H7 (cell line): Measurements from ENCODE around the gene LIN7C. TPM values are rescaled to one million over a fixed set of nuclear protein-coding genes. Genes with fewer than 3 reads are reported as not detected.

Experiments
- DNase-seq: peaks from one replicate; pipeline ENCODE4 v3.0.0; 2012
- H3K27me3 ChIP-seq: 2 replicates; pipeline ENCODE4 v1.6.0; 2011; ENCODE audit warnings: mild to moderate bottlenecking, low read length; ENCODE audit not compliant: control insufficient read depth, insufficient read depth
- H3K36me3 ChIP-seq: replicated peaks from 2 replicates; pipeline ENCODE4 v1.5.1; 2011; ENCODE audit warnings: low read length; ENCODE audit not compliant: control insufficient read depth, insufficient read depth
- H3K4me3 ChIP-seq: 2 replicates; pipeline ENCODE4 v1.5.1; 2011; ENCODE audit warnings: low read depth, mild to moderate bottlenecking, control low read depth, low read length, moderate library complexity; ENCODE audit not compliant: insufficient read depth
- total RNA-seq: library from RNA; depleted of rRNA; stranded (reverse); fragments of >200 nt; shearing (Covaris generic); gene quantifications from 2 replicates; pipeline ENCODE4 v1.2.3, GENCODE V29; 2014

Gene LIN7C
- total RNA-seq, 1 experiment from 2014 or later = 36.3 TPM

GRCh38 chr11:27470166-27470565 is 36.4 kb downstream of the LIN7C start:
- Histone ChIP-seq H3K36me3 (no peaks in the 10 kb centered on the region; the same call in 1 of the 2 replicates), H3K4me3 (peak overlapping the region; percentile 89), H3K27me3 (no peaks in the 10 kb centered on the region)
- no peak for DNase-seq

- no peak for DNase-seq
Measured at GRCh38 chr11:27468995-27469695, 37.4 kb downstream of the LIN7C start.

GRCh38 chr11:27468209-27468994 is 38.2 kb downstream of the LIN7C start:
- DNase-seq = no peak
- no peaks in the 10 kb centered on the region for H3K27me3 ChIP-seq
- H3K4me3 ChIP-seq = no peak overlapping the region
- no peaks in the 10 kb centered on the region; the same call in 1 of the 2 replicates for H3K36me3 ChIP-seq

More at GRCh38 chr11:27468995-27469695, 37.4 kb downstream of the LIN7C start:
- Histone ChIP-seq H3K27me3 (no peaks in the 10 kb centered on the region), H3K4me3 (peak overlapping the region; percentile 89; the same call in 1 of the 2 replicates), H3K36me3 (no peaks in the 10 kb centered on the region; the same call in 1 of the 2 replicates)

GRCh38 chr11:27467181-27467913 is 39.2 kb downstream of the LIN7C start:
- H3K4me3 ChIP-seq = no peak overlapping the region
- no peaks in the 10 kb centered on the region for H3K27me3 ChIP-seq
- H3K36me3 ChIP-seq = no peaks in the 10 kb centered on the region; the same call in 1 of the 2 replicates
- DNase-seq = no peak

GRCh38 chr11:27466363-27466762 is 40.2 kb downstream of the LIN7C start:
- no peak for DNase-seq
- Histone ChIP-seq H3K36me3 (no peaks in the 10 kb centered on the region; the same call in 1 of the 2 replicates), H3K4me3 (no peak overlapping the region), H3K27me3 (no peaks in the 10 kb centered on the region)

- Histone ChIP-seq H3K4me3 (no peak overlapping the region), H3K27me3 (no peaks in the 10 kb centered on the region)
Measured at GRCh38 chr11:27465629-27466028, 40.9 kb downstream of the LIN7C start.

GRCh38 chr11:27464909-27465308 is 41.7 kb downstream of the LIN7C start:
- no peaks in the 10 kb centered on the region for H3K27me3 ChIP-seq
- H3K4me3 ChIP-seq = no peak overlapping the region
- DNase-seq = no peak
- no peaks in the 10 kb centered on the region; the same call in 1 of the 2 replicates for H3K36me3 ChIP-seq

More at GRCh38 chr11:27465629-27466028, 40.9 kb downstream of the LIN7C start:
- H3K36me3 ChIP-seq = no peaks in the 10 kb centered on the region; the same call in 1 of the 2 replicates
- no peak for DNase-seq

GRCh38 chr11:27464289-27464696 is 42.3 kb downstream of the LIN7C start:
- Histone ChIP-seq H3K4me3 (no peak overlapping the region), H3K36me3 (no peaks in the 10 kb centered on the region; the same call in 1 of the 2 replicates), H3K27me3 (no peaks in the 10 kb centered on the region)
- DNase-seq = no peak

GRCh38 chr11:27462543-27462942 is 44.0 kb downstream of the LIN7C start:
- no peaks in the 10 kb centered on the region; the same call in 1 of the 2 replicates for H3K36me3 ChIP-seq
- H3K4me3 ChIP-seq = no peak overlapping the region
- H3K27me3 ChIP-seq = no peaks in the 10 kb centered on the region
- no peak for DNase-seq

GRCh38 chr11:27460158-27460978 is 46.2 kb downstream of the LIN7C start:
- Histone ChIP-seq H3K4me3 (no peak overlapping the region), H3K36me3 (no peaks in the 10 kb centered on the region; the same call in 1 of the 2 replicates), H3K27me3 (no peaks in the 10 kb centered on the region)
- no peak for DNase-seq

- no peak for DNase-seq
- Histone ChIP-seq H3K36me3 (no peaks in the 10 kb centered on the region; the same call in 1 of the 2 replicates), H3K27me3 (no peaks in the 10 kb centered on the region), H3K4me3 (no peak overlapping the region)
Measured at GRCh38 chr11:27459191-27459590, 47.4 kb downstream of the LIN7C start.

- no peak for DNase-seq
- Histone ChIP-seq H3K4me3 (no peak overlapping the region), H3K27me3 (no peaks in the 10 kb centered on the region), H3K36me3 (no peaks in the 10 kb centered on the region; the same call in 1 of the 2 replicates)
Measured at GRCh38 chr11:27458182-27458581, 48.4 kb downstream of the LIN7C start.

- no peak overlapping the region for H3K4me3 ChIP-seq
- no peaks in the 10 kb centered on the region for H3K27me3 ChIP-seq
- no peak for DNase-seq
- H3K36me3 ChIP-seq = no peaks in the 10 kb centered on the region
Measured at GRCh38 chr11:27456795-27457329, 49.7 kb downstream of the LIN7C start.
